GM18507 (cell line): ENCODE results near the gene RNF128.
"Not testable (repeated sequence)": the region's sequence is repeated elsewhere in the genome, so short reads cannot be mapped to it uniquely, and the experiment has no call there.

Source experiments
- DNase-seq: peaks from one replicate; pipeline ENCODE4 v3.0.0; 2011; ENCODE audit warnings: low read depth; ENCODE audit not compliant: insufficient read length; ENCODE audit errors: extremely low spot score
- FAIRE-seq: peaks from 2 replicates; lab custom pipeline; 2011; peaks lifted over from hg19 to GRCh38; lab: Jason Lieb, UNC

Gene RNF128

DNA sequence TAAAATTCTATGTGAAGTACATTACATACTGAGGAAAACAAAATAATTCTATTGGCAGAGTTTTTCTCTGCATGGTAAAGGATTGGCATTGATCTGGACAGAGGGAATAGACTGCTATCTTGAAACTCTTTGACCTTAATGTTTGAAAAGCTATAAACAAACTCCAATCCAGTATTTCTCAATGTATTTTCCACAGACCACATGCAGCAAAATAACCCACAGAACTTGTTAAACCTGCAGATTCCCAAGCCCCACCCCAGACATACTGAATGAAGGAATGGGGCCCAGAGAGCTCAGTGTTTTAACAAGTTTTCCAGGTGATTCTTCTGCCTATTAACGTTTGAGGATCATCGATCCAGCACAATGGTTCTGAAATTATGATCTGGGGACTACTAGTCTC lies 15.7 kb downstream of the RNF128 start:
- DNase-seq = no peak

DNA sequence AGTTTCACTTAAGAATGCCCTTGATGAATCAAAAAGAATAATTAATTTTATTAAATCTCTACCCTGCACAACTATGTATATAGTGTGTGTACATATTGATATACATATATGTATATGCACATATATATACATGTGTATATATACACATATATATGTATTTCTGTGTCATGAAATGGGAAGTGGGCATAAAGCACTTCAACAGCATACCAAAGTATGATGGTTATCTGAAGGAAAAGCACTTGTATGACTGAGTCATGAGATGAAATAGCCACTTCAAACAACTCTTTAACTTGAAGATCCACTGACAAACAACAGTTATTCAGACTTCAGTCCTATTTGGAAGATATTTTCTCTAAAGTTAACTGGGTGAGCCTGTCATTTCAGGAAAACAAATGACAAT lies 16.3 kb downstream of the RNF128 start:
- DNase-seq (no peak), FAIRE-seq (no peak)

More for the DNA sequence above, 15.7 kb downstream of the RNF128 start:
- no peak for FAIRE-seq

DNA sequence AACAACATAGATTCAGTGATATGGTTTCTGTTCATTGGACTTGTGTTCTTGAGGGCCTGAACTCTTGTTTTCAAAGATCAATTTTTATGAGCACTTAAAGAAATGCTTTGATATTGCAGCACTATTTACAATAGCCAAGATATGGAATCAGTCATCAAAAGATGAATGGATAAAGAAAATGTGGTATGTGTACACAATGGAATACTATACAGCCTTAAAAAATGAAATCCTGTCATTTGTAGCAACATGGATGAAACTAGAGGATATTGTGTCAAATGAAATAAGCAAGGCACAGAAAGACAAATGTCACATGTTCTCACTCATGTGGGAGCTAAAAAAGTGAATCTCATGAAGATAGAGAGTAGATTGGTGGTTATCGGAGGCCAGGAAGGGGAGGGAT lies 21.9 kb downstream of the RNF128 start:
- no peak for DNase-seq
- FAIRE-seq = no peak

DNA sequence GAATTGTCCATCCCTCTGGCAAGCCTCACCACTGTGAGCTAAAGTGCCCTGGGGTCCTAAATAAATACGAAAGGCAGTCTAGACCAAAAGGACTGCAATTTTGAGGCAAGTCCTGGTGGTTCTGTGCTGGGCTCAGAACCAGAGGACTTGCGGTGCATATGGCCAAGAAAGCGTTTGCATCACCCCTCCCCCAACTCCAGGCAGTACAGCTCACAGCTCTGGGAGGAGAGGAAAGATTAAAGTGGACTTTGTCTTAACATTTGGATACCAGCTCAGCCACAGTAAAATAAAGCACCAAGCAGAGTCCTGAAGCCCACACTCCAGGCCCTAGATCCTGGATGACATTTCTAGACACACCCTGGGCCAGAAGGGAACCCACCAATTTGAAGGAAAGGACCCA lies 24.9 kb downstream of the RNF128 start:
- FAIRE-seq = no peak
- no peak for DNase-seq

DNA sequence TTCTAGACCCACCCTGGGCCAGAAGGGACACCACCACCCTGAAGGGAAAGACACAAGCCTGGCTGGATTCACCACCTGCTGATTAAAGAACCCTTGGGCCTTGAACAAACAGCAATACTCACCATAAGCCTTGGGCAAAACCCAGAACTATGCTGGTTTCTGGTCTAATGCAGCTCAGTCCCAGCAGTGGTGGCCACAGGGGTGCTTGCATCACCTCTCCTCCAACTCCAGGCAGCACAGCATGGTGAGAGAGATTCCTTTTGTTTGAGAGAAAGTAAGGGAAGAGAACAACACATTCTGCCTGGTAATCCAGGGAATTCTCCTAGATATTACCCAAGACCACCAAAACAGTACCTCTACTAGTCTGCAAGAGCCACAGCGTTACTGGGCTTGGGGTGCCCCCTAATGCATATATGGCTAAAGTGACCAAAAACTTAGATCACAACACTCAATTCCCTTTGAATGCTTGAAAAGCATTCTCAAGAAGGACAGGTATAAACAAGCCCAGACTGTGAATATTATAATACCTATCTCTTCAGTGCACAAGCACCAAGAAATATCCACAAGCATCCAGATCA lies 25.7 kb downstream of the RNF128 start:
- no peak for FAIRE-seq
- no peak for DNase-seq

DNA sequence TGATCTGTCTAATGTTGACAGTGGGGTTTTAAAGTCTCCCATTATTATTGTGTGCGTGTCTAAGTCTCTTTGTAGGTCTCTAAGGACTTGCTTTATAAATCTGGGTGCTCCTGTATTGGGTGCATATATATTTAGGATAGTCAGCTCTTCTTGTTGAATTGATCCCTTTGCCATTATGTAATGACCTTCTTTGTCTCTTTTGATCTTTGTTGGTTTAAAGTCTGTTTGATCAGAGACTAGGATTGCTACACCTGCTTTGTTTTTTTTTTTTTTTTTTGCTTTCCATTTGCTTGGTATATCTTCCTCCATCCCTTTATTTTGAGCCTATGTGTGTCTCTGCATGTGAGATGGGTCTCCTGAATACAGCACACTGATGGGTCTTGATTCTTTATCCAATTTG lies 42.8 kb downstream of the RNF128 start:
- not testable (repeated sequence) for FAIRE-seq, DNase-seq

DNA sequence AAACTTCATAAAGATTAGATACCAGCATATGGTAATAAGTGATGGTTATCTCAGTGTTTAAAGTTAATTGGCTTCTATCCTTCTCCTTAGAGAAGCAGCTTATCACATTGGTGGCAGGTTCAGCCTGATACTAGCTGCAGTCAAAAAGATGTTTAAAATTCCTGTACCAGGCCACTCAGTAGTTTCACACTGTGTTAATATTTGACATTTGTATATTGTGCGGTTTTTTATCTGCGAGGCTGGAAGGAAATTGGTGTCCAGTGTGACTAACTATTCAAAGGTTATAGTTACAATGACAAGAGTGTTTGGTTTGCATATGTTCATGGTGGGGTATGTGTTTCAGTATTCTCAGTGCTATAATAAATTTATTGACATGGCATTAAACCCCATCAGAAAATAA lies 48.5 kb downstream of the RNF128 start:
- FAIRE-seq (no peak), DNase-seq (no peak)

DNA sequence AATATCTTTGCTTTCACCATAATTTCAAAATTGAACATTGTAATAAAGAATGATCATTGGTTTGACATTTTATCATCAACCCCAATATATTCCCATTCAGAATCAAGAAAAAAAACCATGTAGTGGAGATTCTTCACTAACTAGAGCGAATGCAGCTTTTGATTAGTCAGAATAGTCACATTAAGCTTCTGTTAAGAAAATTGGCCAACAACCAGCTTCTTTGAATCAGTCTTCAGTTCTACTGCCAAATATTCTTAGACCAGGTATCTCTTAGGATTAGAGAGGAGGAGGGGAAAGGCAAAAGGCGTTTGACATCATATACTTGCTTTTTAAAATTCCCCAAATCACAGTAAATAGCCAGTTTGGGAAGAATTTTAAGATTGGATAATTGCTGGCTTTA lies 53.8 kb downstream of the RNF128 start:
- DNase-seq (no peak), FAIRE-seq (no peak)

DNA sequence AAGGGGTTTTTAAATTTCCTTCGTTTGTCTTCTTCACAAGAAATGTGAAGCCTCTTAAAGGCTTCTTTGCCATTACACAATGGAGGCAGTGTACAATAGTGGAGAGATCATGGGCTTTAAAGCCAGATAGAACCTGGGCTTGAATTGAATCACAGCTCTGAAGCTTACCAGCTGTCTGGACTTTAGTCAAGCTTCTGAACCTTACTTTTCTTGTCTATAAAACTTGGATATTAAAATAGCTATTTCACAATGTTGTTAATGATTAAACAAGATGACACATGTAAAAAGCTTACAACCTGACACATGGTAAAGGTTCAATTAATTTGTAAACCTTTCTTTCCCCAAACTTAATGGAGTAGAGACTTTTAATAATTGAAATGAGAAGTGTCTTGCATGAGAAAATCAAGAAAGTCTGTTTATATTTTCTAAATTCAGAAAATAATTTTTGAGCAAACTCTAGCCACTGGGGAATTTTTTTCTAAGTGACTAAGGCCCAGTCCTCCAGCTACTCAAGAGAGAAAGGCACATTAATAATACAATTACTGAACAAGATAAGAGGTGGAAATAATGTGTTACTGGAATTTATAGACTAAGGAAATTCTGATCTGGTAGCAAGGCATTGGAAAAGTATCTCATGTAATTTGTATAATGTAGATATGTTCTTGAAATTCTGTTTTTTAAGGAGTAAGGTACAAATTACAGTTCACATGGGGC lies 54.3 kb downstream of the RNF128 start:
- no peak for FAIRE-seq
- DNase-seq = no peak

DNA sequence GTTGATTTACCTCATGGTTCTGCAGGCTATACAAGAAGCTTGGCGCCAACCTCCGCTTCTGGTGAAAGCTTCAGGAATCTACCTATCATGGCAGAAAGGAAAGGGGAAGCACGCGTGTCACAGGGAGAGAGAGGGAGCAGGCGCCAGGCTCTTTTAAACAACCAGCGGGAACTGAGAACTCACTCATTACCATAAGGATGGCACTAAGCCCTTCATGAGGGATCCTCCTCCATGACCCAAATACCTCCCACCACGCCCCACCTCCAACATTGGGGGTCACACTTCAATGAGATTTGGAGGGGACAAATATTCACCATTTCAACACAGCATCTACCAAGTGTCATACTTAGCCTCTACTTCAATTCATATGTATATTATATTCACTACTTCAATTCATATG lies 57.2 kb downstream of the RNF128 start:
- DNase-seq (no peak), FAIRE-seq (no peak)

DNA sequence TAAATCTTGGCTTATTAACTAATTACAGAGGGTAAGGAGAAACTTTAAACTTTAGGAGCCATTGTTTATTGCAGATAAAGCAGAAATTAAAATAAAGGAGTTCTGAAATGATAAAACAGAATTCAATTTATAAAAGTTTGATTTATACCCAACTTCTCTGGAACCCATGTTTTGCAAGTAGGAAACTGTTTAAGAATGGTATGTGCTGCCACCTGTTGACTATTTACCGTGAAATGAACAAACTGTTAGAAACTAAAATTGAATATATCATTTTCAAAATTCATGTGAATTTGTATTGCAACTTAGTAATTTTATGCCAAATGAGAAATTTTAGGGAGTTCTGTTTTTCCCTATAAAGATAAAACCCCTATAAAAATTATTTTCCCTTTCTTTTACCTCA lies 65.0 kb downstream of the RNF128 start:
- FAIRE-seq = peak; percentile 73
- DNase-seq = no peak

DNA sequence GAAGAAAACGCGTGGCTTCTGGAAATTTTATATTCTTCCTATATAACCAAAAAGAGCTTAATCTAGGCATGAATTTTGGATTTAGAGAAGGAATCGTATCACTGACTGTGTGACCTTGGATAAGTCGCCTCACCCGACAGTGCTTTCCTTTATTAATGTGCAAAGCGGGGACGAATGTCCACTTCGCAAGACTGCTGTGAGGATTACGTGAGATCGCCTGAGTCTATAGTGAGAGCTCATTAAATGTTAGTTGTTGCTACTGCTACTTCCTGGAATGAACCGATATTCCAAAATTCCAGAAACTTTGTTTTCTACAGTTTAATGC lies 75.5 kb downstream of the RNF128 start:
- no peak for DNase-seq
- no peak for FAIRE-seq

DNA sequence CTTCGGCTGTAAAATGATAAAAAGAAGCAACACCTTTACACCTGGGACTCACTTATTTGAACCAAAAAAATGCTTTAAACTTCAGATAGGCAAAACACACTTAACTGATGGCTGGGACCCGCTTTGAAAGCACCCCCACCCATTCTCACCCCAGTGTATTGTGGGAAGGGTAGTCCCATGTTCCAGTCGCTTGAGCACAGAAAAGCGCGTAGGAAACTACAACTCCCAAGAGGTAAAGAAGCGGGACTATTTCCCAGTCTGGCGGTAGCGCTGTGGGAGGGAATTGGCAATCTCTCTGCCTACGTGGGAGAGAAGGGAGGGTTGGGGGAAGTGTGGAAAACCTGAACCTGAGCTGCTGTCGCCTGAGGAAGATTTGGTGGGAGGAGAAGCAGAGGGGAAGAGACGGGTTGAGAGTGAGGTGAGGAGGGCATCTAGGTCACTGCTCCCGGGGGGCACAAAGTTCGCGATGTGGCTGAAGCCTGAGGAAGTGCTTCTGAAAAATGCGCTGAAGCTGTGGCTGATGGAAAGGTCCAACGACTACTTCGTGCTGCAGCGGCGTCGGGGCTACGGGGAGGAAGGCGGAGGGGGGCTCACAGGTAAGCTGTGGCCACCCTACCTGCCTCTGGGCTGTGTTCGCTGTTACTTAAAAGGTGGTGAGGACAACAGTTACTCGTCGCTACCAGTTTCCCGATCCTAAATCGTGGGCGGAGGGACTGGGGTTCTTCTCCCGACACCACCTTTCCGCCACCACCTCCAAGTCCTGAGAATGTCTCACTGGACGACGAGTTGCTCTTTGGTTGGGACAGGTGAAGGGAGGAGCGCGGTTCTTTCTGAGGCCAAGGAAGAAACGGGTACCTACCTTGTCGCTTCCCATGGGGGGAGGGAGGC lies 76.1 kb downstream of the RNF128 start, which contains the start of gene TBC1D8B:
Gene TBC1D8B, plus strand, starts transcription at position 286 of the 888 bp plus-strand sequence. Its CDS starts 181 bp downstream, at position 467.
- FAIRE-seq (peak; percentile 85), DNase-seq (peak; percentile 12)

DNA sequence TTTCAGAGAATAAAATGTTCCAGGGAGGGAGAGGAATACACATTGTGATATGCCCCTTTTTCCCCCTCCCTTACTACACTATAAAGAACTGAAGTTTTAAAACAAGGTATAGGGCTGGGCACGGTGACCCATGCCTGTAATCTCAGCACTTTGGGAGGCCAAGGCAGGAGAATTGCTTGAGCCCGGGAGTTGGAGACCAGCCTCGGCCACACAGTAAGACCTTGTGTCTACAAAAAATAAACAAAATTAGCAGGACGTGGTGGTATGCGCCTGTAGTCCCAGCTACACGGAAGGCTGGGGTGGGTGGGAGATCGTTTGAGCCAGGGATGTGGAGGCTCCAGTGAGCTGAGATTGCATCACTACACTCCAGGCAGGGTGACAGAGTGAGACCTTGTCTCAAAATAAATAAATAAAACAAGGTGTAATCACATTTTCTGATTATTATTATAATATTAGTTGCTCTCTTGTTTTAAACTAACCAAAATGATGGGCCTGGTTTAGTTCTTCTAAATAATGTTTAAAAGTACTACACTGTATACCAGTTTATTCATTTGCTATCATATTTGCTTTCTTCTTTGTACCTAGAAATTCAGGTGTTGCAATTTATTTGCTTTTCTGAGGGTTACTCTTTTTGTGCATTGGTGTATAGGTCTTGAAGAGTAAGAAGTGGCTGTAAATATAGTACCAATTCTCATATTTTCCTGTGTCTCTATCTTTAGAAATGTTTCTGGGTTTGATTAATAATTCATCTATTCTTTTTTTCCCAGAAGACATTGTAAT lies 84.8 kb downstream of the RNF128 start:
- no peak for DNase-seq
- no peak for FAIRE-seq

DNA sequence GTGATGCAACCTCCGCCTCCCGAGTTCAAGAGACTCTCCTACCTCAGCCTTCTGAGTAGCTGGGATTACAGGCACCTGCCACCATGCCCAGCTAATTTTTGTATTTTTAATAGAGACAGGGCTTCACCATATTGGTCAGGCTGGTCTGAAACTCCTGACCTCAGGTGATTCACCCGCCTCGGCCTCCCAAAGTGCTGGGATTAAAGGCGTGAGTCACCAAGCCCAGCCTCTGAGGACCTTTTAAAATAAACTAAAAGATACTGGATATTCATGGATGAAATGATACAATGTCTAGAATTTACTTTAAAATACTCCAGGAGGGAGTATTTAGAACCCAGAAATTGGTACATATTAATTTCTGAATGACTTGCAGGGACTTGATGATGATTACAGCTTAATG lies 86.4 kb downstream of the RNF128 start:
- FAIRE-seq, DNase-seq: not testable (repeated sequence)

DNA sequence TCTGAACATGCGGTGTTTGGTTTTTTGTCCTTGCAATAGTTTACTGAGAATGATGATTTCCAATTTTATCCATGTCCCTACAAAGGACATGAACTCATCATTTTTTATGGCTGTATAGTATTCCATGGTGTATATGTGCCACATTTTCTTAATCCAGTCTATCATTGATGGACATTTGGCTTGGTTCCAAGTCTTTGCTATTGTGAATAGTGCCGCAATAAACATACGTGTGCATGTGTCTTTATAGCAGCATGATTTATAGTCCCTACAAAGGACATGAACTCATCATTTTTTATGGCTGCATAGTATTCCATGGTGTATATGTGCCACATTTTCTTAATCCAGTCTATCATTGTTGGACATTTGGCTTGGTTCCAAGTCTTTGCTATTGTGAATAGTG lies 87.6 kb downstream of the RNF128 start:
- not testable (repeated sequence) for DNase-seq, FAIRE-seq
